Loucy (cell line): ENCODE results near the gene SRGAP2C.
A peak's percentile ranks its signal among the peaks of the same experiment; 100 is the strongest.
"Not testable (repeated sequence)": the region's sequence is repeated elsewhere in the genome, so short reads cannot be mapped to it uniquely, and the experiment has no call there.

ENCODE experiments used
- H2AFZ ChIP-seq: fragments of 200-600 bp; sonication (generic); 2 replicates; pipeline ENCODE4 v1.6.0; 2016; ENCODE audit warnings: antibody characterized with exemption, mild to moderate bottlenecking, low read length, moderate library complexity
- H3F3A ChIP-seq: fragments of 200-600 bp; 2 replicates; pipeline ENCODE4 v1.6.0; 2016; ENCODE audit warnings: antibody characterized with exemption, low read depth, mild to moderate bottlenecking
- H3K27me3 ChIP-seq: fragments of 200-600 bp; sonication (generic); 2 replicates; pipeline ENCODE4 v1.6.1; 2014; ENCODE audit warnings: low read length, mild to moderate bottlenecking; ENCODE audit not compliant: insufficient read depth, poor library complexity, severe bottlenecking
- H3K36me3 ChIP-seq: fragments of 200-600 bp; sonication (generic); 2 replicates; pipeline ENCODE4 v1.6.1; 2016; ENCODE audit warnings: low read length; ENCODE audit not compliant: insufficient read depth
- H3K4me1 ChIP-seq: fragments of 200-600 bp; sonication (generic); 2 replicates; pipeline ENCODE4 v1.5.1; 2014; ENCODE audit warnings: low read length, mild to moderate bottlenecking; ENCODE audit not compliant: insufficient read depth, poor library complexity, severe bottlenecking
- H3K4me2 ChIP-seq: fragments of 200-600 bp; sonication (generic); 2 replicates; pipeline ENCODE4 v1.6.0; 2014; ENCODE audit warnings: antibody characterized with exemption, low read length, low read depth, mild to moderate bottlenecking; ENCODE audit not compliant: poor library complexity, severe bottlenecking
- H3K4me3 ChIP-seq: fragments of 200-600 bp; sonication (generic); 2 replicates; pipeline ENCODE4 v1.5.1; 2014; ENCODE audit warnings: low read length, mild to moderate bottlenecking, mixed read lengths; ENCODE audit not compliant: poor library complexity, severe bottlenecking
- H3K79me2 ChIP-seq: fragments of 200-600 bp; sonication (generic); 2 replicates; pipeline ENCODE4 v1.6.1; 2014; ENCODE audit warnings: low read length; ENCODE audit not compliant: insufficient read depth
- H3K9ac ChIP-seq: fragments of 200-600 bp; sonication (generic); 2 replicates; pipeline ENCODE4 v1.6.0; 2014; ENCODE audit warnings: mild to moderate bottlenecking, low read depth, low read length, moderate library complexity; ENCODE audit not compliant: poor library complexity, severe bottlenecking
- H3K9me2 ChIP-seq: fragments of 200-600 bp; sonication (generic); replicated peaks from 2 replicates; pipeline ENCODE4 v1.6.1; 2016; ENCODE audit warnings: low read depth, low read length, mixed read lengths
- H3K9me3 ChIP-seq: fragments of 200-600 bp; sonication (generic); 2 replicates; pipeline ENCODE4 v1.6.1; 2014; ENCODE audit warnings: mild to moderate bottlenecking, antibody characterized with exemption, low read length, low read depth; ENCODE audit not compliant: insufficient read depth
- H4K20me1 ChIP-seq: fragments of 200-600 bp; sonication (generic); 2 replicates; pipeline ENCODE4 v1.6.0; 2014; ENCODE audit warnings: antibody characterized with exemption, low read length, mild to moderate bottlenecking; ENCODE audit not compliant: insufficient read depth, poor library complexity, severe bottlenecking

Gene SRGAP2C

GRCh38 chr1:121386319-121386948, 201.7 kb downstream of the SRGAP2C start:
- not testable (repeated sequence) for H3K9ac ChIP-seq, H2AFZ ChIP-seq, H3K9me2 ChIP-seq, H3K27me3 ChIP-seq, H4K20me1 ChIP-seq, H3K4me1 ChIP-seq, H3K36me3 ChIP-seq, H3F3A ChIP-seq, H3K4me3 ChIP-seq, H3K4me2 ChIP-seq, H3K9me3 ChIP-seq, H3K79me2 ChIP-seq

- H3K4me1 ChIP-seq, H2AFZ ChIP-seq, H4K20me1 ChIP-seq, H3K9me3 ChIP-seq, H3K4me3 ChIP-seq, H3K27me3 ChIP-seq, H3K79me2 ChIP-seq, H3K4me2 ChIP-seq, H3F3A ChIP-seq, H3K36me3 ChIP-seq, H3K9me2 ChIP-seq, H3K9ac ChIP-seq: not testable (repeated sequence)
Observed at GRCh38 chr1:121389895-121390560, 205.3 kb downstream of the SRGAP2C start.

- not testable (repeated sequence) for H3F3A ChIP-seq, H3K9me2 ChIP-seq, H3K9me3 ChIP-seq, H2AFZ ChIP-seq, H4K20me1 ChIP-seq, H3K27me3 ChIP-seq, H3K4me1 ChIP-seq, H3K79me2 ChIP-seq, H3K36me3 ChIP-seq, H3K4me2 ChIP-seq, H3K4me3 ChIP-seq, H3K9ac ChIP-seq
Observed at GRCh38 chr1:121392130-121392529, 207.4 kb downstream of the SRGAP2C start.

- Histone ChIP-seq H3K4me2 (peak overlapping the region; percentile 42), H3K4me3 (peak overlapping the region; percentile 72)
- not testable (repeated sequence) for H3K9me2 ChIP-seq, H3K4me1 ChIP-seq, H3K9ac ChIP-seq, H3K36me3 ChIP-seq, H4K20me1 ChIP-seq, H3K79me2 ChIP-seq, H3K27me3 ChIP-seq, H3K9me3 ChIP-seq, H3F3A ChIP-seq, H2AFZ ChIP-seq
Observed at GRCh38 chr1:121395718-121396201, 211.0 kb downstream of the SRGAP2C start.

GRCh38 chr1:121396335-121397081, 211.7 kb downstream of the SRGAP2C start:
- not testable (repeated sequence) for H3K79me2 ChIP-seq, H3K36me3 ChIP-seq, H3K27me3 ChIP-seq, H3K9me2 ChIP-seq, H3K9me3 ChIP-seq, H3F3A ChIP-seq, H3K4me1 ChIP-seq, H4K20me1 ChIP-seq
- Histone ChIP-seq H2AFZ (peak overlapping the region; percentile 45; the same call in 1 of the 2 replicates), H3K9ac (peak overlapping the region; percentile 50), H3K4me3 (peak overlapping the region; percentile 72), H3K4me2 (peak overlapping the region; percentile 63)

- H3K4me2 ChIP-seq = peak overlapping the region; percentile 63
- peak overlapping the region; percentile 72 for H3K4me3 ChIP-seq
- H3K9ac ChIP-seq = not testable (repeated sequence)
Observed at GRCh38 chr1:121397101-121397500, 212.3 kb downstream of the SRGAP2C start.

GRCh38 chr1:121399193-121399592, 214.4 kb downstream of the SRGAP2C start:
- H2AFZ ChIP-seq, H3K9ac ChIP-seq, H3F3A ChIP-seq, H3K9me3 ChIP-seq, H3K4me2 ChIP-seq, H3K4me1 ChIP-seq, H3K36me3 ChIP-seq, H3K27me3 ChIP-seq, H3K79me2 ChIP-seq, H3K4me3 ChIP-seq, H3K9me2 ChIP-seq, H4K20me1 ChIP-seq: not testable (repeated sequence)

More at GRCh38 chr1:121397101-121397500, 212.3 kb downstream of the SRGAP2C start:
- H3K4me1 ChIP-seq, H3K79me2 ChIP-seq, H3K36me3 ChIP-seq, H3K9me3 ChIP-seq, H3K27me3 ChIP-seq, H4K20me1 ChIP-seq, H3K9me2 ChIP-seq, H2AFZ ChIP-seq, H3F3A ChIP-seq: not testable (repeated sequence)
